GM21825 (cell line): Measurements from ENCODE around the gene LRGUK.

ENCODE experiments used
- ATAC-seq: cut with Tn5 transposase; IDR thresholded peaks from one replicate; pipeline ENCODE4 v1.9.1; 2021; ENCODE audit warnings: mild to moderate bottlenecking, moderate library complexity; ENCODE audit not compliant: unreplicated experiment

Gene LRGUK

DNA sequence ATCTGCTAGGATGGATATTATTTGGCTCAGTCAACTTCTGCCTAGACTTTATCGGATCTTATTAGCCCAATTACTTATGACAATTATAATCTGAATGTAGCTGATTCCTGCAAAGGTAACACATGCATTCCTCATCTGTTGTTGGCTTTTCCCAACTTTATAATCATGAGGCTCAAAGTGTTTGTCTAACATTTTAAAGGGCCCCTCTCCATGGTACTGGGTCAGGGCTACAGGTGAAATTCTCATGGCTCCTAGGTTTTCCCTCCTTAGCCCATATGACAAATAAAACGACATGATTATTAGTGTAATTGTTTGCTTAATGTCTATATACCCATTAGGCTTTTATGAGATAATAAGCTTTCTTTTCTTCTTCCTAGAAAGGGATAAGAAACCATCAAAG is 4.2 kb upstream of the LRGUK start:
- ATAC-seq, result no peak

DNA sequence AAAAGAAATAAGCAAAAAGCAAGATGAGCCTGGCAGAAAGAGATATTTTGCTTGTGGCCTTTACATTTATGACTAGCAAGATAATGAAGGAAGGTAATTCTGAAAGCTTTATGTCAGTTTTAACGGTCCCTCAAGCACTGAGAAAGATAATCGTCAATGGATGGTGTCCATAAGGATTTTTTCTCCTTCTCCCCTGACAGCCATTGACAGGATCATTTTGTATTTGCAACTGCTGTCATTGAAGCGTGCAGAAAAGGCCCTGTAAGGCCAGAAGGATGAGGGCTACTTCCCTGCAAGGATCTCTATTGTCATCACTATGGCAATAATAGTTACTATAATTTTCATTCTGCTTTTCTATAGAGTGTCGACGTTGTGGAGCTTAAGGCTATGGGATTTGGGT is 994 bp upstream of the LRGUK start:
- no peak for ATAC-seq

DNA sequence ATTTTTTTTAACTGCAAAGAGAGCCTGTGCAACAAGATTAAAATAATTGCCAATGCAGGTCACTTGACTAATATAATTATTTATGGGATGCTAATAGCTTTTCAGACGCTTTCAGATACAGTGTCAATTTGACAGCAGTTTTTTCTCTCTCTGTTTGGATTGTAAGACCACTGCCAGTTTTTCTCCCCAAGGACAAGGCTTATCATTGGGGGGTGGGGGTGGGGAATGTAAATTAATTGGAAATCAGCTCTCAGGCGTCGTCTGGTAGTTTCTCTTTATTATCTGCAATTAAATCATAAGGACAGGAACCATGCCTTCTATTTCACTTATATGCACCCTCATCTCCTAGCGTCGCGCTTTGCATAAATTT is 559 bp upstream of the LRGUK start:
- no peak for ATAC-seq

DNA sequence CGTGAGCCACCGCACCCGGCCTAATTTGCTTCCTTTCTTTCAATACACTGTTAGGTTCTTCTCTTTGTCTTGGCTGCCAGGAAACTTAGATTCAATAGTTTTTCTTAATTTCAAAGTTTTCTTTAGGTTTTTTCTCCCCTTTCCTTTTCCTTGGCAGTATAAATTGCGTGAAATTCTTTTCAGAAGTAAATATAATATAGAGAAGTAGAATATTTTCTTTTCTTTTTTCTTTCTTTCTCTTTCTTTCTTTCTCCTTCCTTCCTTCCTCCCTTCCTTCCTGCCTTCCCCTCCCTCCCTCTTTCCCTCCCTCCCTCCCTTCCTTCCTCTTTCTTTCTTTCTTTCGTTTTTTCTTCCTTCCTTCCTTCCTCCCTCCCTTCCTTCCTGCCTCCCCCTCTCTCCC is 1.7 kb downstream of the LRGUK start:
- no peak for ATAC-seq

DNA sequence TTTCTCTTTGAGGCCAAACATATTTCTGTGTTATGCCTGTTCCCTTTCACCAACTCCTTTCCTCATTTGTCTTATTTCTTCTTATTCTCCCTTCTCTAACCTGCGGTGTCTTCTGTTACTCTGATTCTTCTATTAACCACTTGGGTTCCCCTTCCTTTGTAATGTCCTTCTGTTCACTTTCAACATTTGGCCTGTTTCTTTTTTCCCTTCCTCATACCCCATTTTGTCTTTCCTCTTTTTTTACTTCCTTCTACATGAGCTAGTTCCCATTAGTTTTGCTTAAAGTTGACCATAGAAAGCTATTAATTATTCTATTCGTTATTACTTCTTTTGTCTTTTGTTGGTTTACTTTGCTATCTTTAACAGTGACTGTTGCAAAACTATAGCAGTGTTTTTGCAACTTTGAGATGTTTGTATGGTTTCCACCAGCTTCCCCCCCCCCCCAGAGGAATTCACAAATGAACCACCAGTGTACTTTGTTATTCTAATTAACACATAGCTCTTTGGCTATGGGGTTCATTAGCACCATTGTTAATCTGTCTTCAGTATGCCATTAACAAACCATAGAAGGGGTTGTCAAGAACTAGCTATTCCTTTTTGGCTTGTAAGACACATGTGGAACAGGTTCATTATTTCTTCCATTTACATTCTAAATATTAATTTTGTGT is 2.9 kb downstream of the LRGUK start:
- no peak for ATAC-seq

DNA sequence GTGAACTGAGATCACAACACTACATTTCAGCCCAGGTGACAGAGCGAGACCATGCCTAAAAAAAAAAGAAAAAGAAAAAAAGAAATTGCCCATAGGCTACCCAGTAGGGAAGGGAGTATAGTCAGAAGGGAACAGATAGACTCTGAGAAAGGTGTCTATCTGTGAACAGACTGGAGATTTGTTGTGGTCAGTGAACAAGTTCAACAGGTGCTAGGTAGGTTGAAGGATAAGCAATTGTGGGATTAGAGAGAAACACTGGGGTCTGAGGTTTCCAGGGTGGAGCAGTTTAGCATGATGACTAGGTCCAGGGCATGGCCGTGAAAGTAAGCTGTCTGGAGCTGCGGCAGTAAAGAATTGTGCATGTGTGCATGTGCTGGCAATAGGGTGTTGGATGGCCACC is 6.9 kb downstream of the LRGUK start:
- no peak for ATAC-seq

DNA sequence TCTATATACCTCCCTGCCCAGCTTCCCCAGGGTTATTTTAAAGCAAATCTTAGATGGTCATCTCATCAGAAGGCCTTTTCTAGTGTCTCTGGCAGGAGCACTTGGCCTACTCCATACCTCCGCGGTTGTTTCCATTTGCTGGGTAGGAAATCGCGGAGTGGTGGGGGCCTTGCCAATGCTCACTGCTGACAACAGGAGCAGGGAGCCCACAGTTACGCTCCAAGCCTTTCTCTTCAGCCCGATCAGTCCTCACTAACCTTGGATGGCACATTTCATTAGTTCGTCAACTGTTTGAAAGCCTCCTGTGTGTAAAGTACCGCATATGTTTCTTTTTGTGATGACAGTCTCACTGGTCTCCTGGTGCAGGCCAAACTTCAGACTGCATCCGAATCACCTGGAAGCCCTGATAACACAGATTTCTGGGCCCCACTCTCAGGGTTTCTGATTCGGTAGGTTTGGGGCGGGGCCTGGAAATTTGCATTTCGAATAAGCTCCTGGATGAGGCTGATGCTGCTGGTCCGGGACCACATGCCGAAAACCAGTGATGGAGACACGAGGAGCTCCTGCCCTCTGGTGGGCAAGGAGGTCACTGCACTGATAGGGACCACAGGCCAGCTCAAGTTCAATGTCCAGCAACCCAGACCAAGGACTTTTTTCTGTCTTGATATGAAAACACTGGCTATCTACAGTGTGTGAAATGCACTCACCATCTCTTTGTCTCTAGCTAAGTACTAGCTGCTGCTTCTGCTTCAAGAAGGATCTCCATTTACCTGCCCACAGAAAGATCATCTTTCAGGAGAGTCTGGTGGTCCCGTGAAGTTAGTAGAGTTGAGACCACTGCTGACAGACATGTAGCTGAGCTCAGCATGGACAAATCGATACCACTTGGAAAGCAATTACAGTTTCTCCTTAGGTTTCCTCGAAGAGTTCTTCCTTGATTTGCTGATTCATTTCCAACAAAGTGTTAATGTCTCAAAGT is 14.0 kb downstream of the LRGUK start:
- peak; percentile 84 for ATAC-seq

DNA sequence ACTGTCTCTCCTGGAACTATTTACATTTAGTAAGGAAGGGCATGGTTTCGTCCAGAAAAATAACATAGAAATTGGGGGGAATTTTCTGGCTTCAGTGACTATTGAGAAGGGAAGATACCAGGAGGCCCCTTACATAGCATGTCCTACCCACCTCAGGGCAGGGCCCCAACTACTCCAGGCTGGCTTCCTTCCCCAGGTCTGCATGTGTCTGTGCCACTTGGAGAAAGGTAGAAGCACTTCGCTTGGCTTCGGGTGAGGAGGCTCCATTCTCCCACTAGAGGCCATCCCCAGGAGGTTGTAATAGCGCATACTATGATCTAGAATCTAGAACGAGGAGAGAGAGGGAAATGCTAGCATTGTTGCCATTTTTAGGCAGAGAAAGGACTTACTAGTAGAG is 14.7 kb downstream of the LRGUK start:
- no peak for ATAC-seq

DNA sequence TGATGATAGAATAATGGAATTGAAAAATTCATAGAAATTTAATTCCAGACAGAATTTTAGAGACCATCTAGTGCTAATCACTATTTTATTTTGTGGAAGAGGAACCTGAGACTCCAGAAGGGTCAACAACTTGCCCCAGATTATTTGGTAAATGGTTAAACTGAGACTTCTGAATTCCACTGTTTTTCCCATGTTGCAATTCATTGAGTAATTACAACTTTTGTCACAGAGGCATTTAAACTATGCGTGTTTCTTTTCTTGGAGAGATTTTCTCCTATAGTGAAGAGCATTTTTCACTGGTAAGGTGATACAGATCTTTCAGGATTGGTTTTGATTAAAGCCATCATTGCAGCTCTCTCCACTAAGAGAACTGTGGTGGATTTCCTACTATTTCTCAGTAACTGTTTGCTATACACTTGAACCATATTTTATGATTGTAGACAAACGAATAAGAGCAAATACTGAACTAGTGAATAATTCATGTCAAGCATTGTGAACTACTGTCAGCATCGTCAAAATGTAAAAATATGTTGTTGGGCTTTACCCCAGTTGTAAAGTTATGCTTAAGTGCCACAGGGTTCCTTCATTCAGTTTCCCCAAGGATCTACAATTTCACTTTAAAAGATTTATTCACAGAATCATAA is 26.5 kb downstream of the LRGUK start:
- no peak for ATAC-seq

DNA sequence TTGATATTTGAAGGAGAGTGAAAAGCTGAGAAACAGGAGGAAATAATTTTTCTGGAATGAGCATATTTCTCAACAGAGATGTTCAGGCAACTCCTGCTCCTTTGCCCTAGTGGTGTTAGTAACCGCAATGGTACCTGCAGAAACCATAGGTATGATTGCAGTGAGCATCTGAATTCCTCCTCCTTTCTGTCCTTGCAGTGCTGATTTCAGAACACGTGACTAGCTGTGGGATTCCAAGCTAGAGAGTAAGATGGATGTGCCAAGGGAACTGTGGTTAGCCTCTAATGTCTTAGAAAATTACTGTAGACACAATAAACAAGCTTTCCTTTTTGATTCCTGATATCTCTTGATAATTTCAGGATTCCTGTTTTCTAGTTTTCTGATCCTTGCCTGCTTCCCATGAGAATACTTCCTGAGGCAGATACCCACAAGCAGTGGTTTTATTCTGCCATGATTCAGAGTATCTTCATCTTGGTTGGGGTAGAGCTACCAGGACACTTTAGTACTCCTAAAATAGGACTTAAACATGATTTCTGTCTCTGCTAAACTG is 27.5 kb downstream of the LRGUK start:
- no peak for ATAC-seq

DNA sequence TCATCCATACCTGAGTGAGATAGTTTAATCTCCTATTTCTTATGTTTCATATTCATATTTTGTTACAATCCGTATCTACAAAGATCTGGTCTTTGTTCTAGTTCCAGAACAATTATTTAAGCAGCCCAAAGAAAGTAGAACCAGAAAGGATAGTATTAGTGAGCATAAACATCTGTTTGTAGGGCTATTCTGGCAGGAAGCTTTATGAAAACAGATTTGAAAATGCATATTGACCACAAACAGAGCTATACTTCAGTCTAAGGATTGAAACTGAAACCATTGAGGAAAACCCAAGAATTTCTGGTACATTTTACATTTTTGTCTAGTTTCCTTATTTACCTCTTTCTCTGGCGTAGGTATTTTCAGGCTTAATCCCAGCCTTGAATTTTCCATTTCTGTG is 28.1 kb downstream of the LRGUK start:
- ATAC-seq, result no peak

DNA sequence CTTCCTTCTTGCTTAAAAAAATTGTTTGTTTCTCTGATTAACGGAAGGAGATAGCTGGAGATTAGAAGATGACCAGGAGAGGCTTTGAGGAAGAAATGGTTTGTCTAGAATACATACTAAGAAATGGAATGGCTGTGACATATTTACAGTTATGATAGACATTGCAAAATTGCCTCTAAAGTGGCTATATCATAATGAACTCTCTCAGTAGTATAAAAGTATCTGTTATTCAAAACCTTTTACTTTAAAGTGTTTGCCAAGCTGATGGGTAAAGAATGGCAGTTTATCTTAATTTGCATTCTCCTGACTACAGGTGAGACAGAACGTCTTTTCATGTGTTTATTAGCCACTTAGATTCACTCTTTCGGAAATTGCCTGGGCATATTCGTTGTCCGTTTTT is 28.7 kb downstream of the LRGUK start:
- no peak for ATAC-seq

DNA sequence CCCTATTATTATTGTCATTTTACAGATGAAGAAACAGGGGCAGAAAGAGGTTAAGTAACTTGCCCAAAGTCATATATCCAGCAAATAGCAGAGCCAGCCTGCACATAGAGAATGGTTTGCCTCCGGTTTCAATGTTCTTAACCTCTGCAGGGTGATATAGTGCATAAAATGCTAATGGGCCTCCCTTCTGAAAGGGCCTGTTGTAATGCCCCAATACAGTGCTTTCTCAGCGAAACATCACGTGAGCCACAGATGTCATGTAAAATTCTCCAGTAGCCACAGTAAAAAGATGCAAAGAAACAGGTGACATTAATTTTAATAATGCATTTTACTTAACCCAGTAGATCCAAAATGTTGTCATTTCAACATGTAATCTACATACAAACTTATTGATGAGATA is 38.1 kb downstream of the LRGUK start:
- ATAC-seq, result no peak

DNA sequence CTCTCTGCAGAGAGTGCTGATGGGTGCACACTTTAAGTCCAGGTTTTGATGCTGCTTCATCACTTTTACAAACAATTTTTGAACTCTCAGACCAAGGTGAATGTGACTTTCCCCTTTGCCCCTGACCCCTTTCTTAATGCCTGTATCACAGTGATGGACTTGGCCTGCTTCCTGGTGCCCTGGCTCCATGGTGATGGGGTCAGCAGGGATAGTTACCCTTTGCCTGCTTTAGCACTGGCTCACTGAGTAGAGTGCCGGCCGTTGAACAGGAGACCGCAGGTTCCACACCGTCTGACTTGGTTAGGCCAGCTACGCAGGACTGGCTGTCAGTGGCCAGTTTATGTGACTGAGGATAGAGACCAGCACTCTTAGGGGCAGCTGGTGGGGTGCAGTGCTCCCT is 40.1 kb downstream of the LRGUK start:
- no peak for ATAC-seq

DNA sequence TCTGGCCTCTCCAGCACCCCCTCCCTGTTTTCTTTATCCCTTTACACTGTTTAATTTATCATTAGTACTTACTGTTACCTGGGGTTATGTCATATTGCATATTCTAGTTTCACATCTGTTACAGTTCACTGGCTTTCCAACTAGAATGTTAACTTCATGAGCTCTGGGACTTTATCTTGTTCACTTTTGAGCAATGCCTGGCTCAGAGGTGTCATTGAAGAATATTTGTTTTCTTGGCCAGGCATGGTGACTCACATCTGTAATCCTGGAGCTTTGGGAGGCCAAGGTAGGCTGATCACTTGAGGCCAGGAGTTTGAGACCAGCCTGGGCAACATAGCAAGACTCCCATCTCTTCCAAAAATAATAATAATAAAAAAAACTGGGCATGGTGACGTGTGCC is 40.7 kb downstream of the LRGUK start:
- no peak for ATAC-seq

DNA sequence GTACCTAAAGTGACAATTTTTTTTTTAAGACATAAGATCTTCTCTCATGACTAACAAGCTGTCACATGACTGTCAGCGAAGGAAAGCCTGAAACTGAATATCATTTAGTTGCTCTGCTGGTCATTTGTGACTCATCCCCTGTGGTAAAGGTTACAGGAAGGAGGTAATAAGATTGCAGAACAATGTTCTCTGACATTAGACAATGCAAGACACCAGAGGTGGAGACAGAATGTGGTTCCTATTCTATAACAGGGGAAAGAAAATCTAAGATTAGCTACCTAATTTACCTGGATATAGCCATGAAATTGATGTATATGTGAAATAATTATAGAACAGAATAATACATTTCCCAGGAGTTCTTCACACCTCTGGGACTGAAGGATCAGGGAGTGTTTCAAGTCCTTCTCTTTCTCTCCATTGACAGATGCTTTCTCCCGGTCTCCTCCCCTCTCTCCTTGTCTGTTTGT is 47.7 kb downstream of the LRGUK start:
- ATAC-seq, result peak; percentile 98

DNA sequence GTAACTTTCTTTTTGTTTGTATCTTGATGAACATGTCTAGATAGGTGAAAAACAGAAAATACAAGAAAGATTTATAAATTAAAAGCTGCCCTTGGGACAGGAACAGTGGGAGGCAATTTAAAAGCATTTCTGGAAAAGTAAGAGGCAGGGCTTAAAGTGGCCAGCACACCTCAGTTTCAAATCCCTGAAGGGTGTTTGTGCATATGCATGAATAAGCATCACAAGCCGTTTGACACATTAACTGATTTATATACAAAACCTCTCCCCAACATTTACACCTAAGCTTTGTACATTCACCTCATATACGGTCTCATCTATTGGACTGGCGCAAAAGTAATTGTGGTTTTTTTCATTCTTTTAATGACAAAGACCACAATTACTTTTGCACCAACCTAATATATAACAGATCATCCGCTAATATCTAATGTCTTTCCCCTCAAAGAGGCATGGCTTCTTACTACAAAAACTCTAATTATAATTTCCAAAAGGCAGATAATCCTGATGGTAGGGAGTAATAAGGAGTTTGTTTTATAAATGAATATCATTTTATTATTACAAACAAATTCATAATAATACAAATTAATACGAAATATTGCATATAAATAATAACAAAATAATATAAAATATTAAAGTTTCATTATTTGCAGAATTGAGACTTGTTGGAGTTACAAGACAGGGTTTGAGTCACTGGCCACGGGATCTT is 48.3 kb downstream of the LRGUK start:
- no peak for ATAC-seq

DNA sequence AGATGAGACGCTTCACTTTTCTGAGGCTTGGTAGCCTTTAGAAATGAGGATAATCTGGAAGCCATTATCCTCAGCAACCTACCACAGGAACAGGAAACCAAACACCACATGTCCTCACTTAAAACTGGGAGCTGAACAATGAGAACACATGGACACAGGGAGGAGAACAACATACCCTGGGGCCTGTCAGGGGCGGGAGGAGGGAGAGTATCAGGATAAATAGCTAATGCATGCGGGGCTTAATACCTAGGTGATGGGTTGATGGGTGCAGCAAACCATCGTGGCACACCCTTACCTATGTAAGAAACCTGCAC is 48.9 kb downstream of the LRGUK start:
- ATAC-seq, result no peak

DNA sequence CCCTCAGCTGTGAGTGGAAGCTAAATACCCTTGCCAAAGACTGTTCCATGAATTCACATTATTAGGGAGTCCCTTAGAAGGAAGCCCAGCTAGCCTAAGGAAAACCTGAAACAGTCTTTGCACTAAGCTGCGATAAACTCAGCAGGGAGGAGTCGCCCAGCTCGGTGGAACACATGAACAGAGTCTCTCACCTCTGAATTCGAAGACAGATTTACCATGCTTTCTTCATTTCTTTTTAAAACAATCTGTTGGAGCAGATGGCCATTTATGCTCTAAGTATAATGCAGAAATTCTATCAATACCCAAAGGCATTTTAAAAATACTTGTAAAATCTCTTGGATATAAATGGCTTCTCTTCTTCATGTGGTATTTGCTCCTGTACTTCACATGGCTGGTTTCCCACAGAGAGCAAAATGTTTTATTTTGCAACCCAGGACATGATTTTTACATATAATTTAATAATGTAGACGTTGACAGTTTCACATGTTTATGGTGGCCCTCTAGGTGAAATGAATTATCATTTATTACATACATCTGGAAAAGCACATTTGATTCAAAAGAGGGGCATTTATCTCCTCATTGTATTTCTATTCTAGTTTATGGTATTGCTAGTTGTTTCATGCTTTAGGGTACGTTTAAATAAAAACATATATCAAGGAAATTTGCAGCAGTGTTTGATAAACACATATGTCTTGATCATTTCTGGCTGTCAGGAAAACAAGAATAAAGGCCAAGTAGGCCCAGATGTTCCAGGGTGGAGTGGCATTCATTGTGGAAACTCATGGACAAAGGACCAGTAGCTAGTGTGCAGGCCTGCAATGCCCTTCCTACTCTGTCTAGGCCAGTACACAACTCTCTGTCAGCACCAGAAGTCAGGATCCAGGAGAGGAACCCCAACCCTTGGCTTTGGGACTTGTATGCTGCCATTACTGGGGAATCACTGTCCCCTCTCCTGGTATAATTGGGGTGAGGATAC is 52.2 kb downstream of the LRGUK start:
- ATAC-seq, result no peak

DNA sequence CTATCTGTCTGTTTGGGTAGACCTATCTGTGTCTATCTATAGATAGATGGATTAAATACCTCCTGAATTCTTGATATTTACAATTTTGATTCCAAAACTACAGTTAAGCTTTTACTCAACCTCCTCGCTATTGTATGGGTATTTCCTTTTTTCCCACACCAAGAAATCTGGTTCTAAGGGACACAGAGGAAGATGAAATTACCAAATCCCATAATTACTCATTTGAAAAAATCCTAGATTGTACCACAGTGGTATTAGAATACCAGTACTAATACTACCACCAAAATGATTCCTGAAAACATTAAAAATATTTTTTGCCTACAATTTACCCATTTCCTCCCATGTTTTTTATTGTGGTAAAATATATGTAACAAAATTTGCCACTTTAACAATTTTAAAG is 53.2 kb downstream of the LRGUK start:
- ATAC-seq, result no peak
